Keratinocyte (primary cell): ENCODE measurements around the gene ATP2A3. TPM values are rescaled to one million over a fixed set of nuclear protein-coding genes. Genes with fewer than 3 reads are reported as not detected.

Experiments used
- DNase-seq: peaks from one replicate; pipeline ENCODE4 v3.0.0-alpha.2; 2011; ENCODE audit warnings: low read depth, missing footprints, low spot score
- FAIRE-seq: peaks from 2 replicates; lab custom pipeline; 2011; peaks lifted over from hg19 to GRCh38; lab: Jason Lieb, UNC
- H2AFZ ChIP-seq: 2 replicates; pipeline ENCODE4 v1.6.0; 2012; ENCODE audit warnings: low read length, control low read depth, inconsistent platforms; ENCODE audit not compliant: control insufficient read depth
- H3K27ac ChIP-seq: 2 replicates; pipeline ENCODE4 v1.5.1; 2011; ENCODE audit warnings: low read length; ENCODE audit not compliant: control insufficient read depth, insufficient read depth
- H3K27me3 ChIP-seq: 3 replicates; pipeline ENCODE4 v1.6.0; 2011; ENCODE audit warnings: low read length; ENCODE audit not compliant: control insufficient read depth, insufficient read depth; ENCODE audit errors: extremely low read depth
- H3K36me3 ChIP-seq, 2 experiments: 2 replicates in 1 of 2; 3 replicates in 1 of 2; pipeline ENCODE4 v1.5.1; 2011; ENCODE audit warnings: low read length in 2 of 2, mild to moderate bottlenecking in 1 of 2; ENCODE audit not compliant: control insufficient read depth in 2 of 2, insufficient read depth in 2 of 2; ENCODE audit errors: extremely low read depth in 1 of 2
- H3K4me1 ChIP-seq: 3 replicates; pipeline ENCODE4 v1.5.1; 2011; ENCODE audit warnings: low read length; ENCODE audit not compliant: control insufficient read depth, insufficient read depth; ENCODE audit errors: extremely low read depth
- H3K4me2 ChIP-seq: 3 replicates; pipeline ENCODE4 v1.6.0; 2011; ENCODE audit warnings: low read depth, low read length; ENCODE audit not compliant: control insufficient read depth, insufficient read depth; ENCODE audit errors: extremely low read depth
- H3K4me3 ChIP-seq, 3 experiments: fragments of 200-600 bp in 1 of 3; sonication (generic) in 1 of 3; 2 replicates in 2 of 3; 3 replicates in 1 of 3; pipeline ENCODE4 v1.5.1; 2011 to 2016; ENCODE audit warnings: low read length in 3 of 3, mild to moderate bottlenecking in 3 of 3, control low read depth in 2 of 3, inconsistent platforms in 1 of 3, low read depth in 1 of 3, mixed read lengths in 1 of 3, mixed run types in 1 of 3, moderate library complexity in 1 of 3; ENCODE audit not compliant: control insufficient read depth in 2 of 3, insufficient read depth in 2 of 3; ENCODE audit errors: extremely low read depth in 1 of 3
- H3K79me2 ChIP-seq: 2 replicates; pipeline ENCODE4 v1.6.0; 2012; ENCODE audit warnings: low read length; ENCODE audit not compliant: control insufficient read depth, insufficient read depth
- H3K9ac ChIP-seq: 3 replicates; pipeline ENCODE4 v1.6.0; 2011; ENCODE audit warnings: low read length; ENCODE audit not compliant: control insufficient read depth, insufficient read depth; ENCODE audit errors: extremely low read depth
- H3K9me1 ChIP-seq: 3 replicates; pipeline ENCODE4 v1.6.0; 2011; ENCODE audit warnings: low read length; ENCODE audit not compliant: control insufficient read depth, insufficient read depth; ENCODE audit errors: extremely low read depth
- H3K9me3 ChIP-seq: 2 replicates; pipeline ENCODE4 v1.5.1; 2012; ENCODE audit warnings: low read depth, low read length; ENCODE audit not compliant: control insufficient read depth
- H4K20me1 ChIP-seq: 3 replicates; pipeline ENCODE4 v1.6.0; 2011; ENCODE audit warnings: low read length; ENCODE audit not compliant: control insufficient read depth, insufficient read depth; ENCODE audit errors: extremely low read depth
- CTCF ChIP-seq, 3 experiments: IDR thresholded peaks in 1 of 3; conservative IDR thresholded peaks in 1 of 3; optimal IDR thresholded peaks in 1 of 3; 2 replicates in 2 of 3; 3 replicates in 1 of 3; pipeline versions ENCODE3 to v1.5.1; 2011; ENCODE audit warnings: low read length in 3 of 3, mild to moderate bottlenecking in 3 of 3, moderate library complexity in 2 of 3, control low read depth in 1 of 3, inconsistent platforms in 1 of 3; ENCODE audit not compliant: insufficient read depth in 2 of 3; ENCODE audit errors: extremely low read depth in 1 of 3
- EZH2 ChIP-seq: IDR thresholded peaks from one replicate; pipeline ENCODE4 v1.6.1; 2012; ENCODE audit warnings: inconsistent platforms, mild to moderate bottlenecking, low read length, moderate library complexity
- dilution Hi-C: fragments of 300-500 bp; cut with MboI; formaldehyde crosslinking; loops from one replicate; pipeline ENCODE4 v1.7.0; 2020; ENCODE audit warnings: low sequenced_read_pairs; ENCODE audit not compliant: extremely low pct_ligation_motif_present
- polyA plus RNA-seq, 5 experiments: library from polyadenylated mRNA; depleted of rRNA in 3 of 5; stranded (reverse) in 3 of 5; stranded (forward) in 1 of 5; unstranded in 1 of 5; fragments of >200 nt; gene quantifications; 1 replicate in 1 of 5; 2 replicates in 3 of 5; 3 replicates in 1 of 5; pipeline versions ENCODE4 v1.2.1 to v1.2.3, GENCODE V29; 2011 to 2012; ENCODE audit warnings: missing spikeins in 2 of 5, low read depth in 1 of 5, low replicate concordance in 1 of 5

The ATP2A3 gene
- polyA plus RNA-seq, 1 donor (not counting 4 experiments of a cell fraction or from before 2014, with no cell fraction given) = 0.13 TPM

DNA sequence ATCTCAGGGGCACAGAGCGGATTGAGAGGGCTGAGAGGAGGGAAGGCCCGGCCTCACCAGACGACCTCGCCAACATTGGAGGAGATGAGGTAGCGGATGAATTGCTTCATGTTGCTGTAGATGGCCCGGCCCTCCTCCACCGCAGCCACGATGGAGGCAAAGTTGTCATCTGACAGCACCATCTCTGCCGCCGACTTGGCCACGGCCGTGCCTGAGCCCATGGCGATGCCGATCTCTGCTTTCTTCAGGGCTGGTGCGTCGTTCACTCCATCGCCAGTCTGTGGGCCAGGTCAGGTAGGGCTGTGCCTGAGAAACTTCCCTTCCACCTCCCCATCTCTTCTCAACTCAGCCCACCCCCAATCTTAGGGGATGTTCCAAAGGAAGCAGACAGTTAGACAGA is 26.9 kb downstream of the ATP2A3 start:
- Histone ChIP-seq H3K9me3 (no peaks in the 10 kb centered on the region), H3K27ac (no peak overlapping the region), H3K4me3 (no peak overlapping the region), H3K4me1 (no peaks in the 10 kb centered on the region), H3K9ac (no peak overlapping the region), H3K9me1 (no peaks in the 10 kb centered on the region), H2AFZ (no peak overlapping the region), H4K20me1 (no peaks in the 10 kb centered on the region), H3K27me3 (no peaks in the 10 kb centered on the region), H3K79me2 (no peaks in the 10 kb centered on the region), H3K36me3 (no peaks in the 10 kb centered on the region), H3K4me2 (no peak overlapping the region)
- DNase-seq (no peak), FAIRE-seq (no peak)
- dilution Hi-C loops = no loop called here
- no peak for TF ChIP-seq CTCF (optimal IDR thresholded peaks at IDR 0.05 in 1 of 3, IDR thresholded peaks at IDR 0.05 in 1 of 3, conservative IDR thresholded peaks at IDR 0.05 in 1 of 3; ENCODE audit: extremely low read depth in 1 of 3, insufficient read depth in 2 of 3, low read length in 3 of 3)
- no peak for TF ChIP-seq EZH2

GRCh38 chr17:3935825-3936355 is 28.3 kb downstream of the ATP2A3 start:
- dilution Hi-C loops = no loop called here
- no peaks in the 10 kb centered on the region for H3K79me2 ChIP-seq
- DNase-seq = no peak
- no peak overlapping the region for H2AFZ ChIP-seq
- no peaks in the 10 kb centered on the region for H3K9me1 ChIP-seq
- H3K27me3 ChIP-seq = no peaks in the 10 kb centered on the region
- H3K4me2 ChIP-seq = no peak overlapping the region
- FAIRE-seq = no peak
- no peaks in the 10 kb centered on the region for H4K20me1 ChIP-seq
- H3K27ac ChIP-seq = no peak overlapping the region
- no peaks in the 10 kb centered on the region for H3K36me3 ChIP-seq
- no peak for TF ChIP-seq CTCF (optimal IDR thresholded peaks at IDR 0.05 in 1 of 3, IDR thresholded peaks at IDR 0.05 in 1 of 3, conservative IDR thresholded peaks at IDR 0.05 in 1 of 3; ENCODE audit: extremely low read depth in 1 of 3, insufficient read depth in 2 of 3, low read length in 3 of 3)
- no peak for TF ChIP-seq EZH2
- H3K4me3 ChIP-seq = no peak overlapping the region
- H3K9ac ChIP-seq = no peak overlapping the region
- no peaks in the 10 kb centered on the region for H3K4me1 ChIP-seq
- no peaks in the 10 kb centered on the region for H3K9me3 ChIP-seq
